Activated T-helper 17 cell treated with anti-CD3 and anti-CD28 coated beads, Interleukin-2, amount 50 U/mL, for 72 hours (primary cell): ENCODE data around the gene ACYP2. TPM values are rescaled to one million over a fixed set of nuclear protein-coding genes. Genes with fewer than 3 reads are reported as not detected.
"Not testable (repeated sequence)": the region's sequence is repeated elsewhere in the genome, so short reads cannot be mapped to it uniquely, and the experiment has no call there.

ENCODE experiments used
- ATAC-seq: fragments of 150-1000 bp; cut with Tn5 transposase; replicated peaks from 2 replicates; pipeline ENCODE4 v1.10.0; 2021; ENCODE audit warnings: mild to moderate bottlenecking, moderate library complexity
- H3K27ac Mint-ChIP-seq: one replicate; pipeline ENCODE4 v1.8.0; 2022; ENCODE audit warnings: mixed read lengths
- H3K27me3 Mint-ChIP-seq: one replicate; pipeline ENCODE4 v1.8.0; 2022; ENCODE audit warnings: mixed read lengths
- H3K36me3 Mint-ChIP-seq: one replicate; pipeline ENCODE4 v1.8.0; 2022; ENCODE audit warnings: low read depth, mild to moderate bottlenecking, mixed read lengths
- H3K4me1 Mint-ChIP-seq: one replicate; pipeline ENCODE4 v1.8.0; 2022; ENCODE audit warnings: mixed read lengths
- H3K4me3 Mint-ChIP-seq: one replicate; pipeline ENCODE4 v1.8.0; 2022; ENCODE audit warnings: mild to moderate bottlenecking, mixed read lengths
- H3K9me3 Mint-ChIP-seq: one replicate; pipeline ENCODE4 v1.8.0; 2022; ENCODE audit warnings: mixed read lengths
- total RNA-seq, 2 donors: library from RNA; stranded (reverse); gene quantifications; one replicate each; pipeline ENCODE4 v1.2.3, GENCODE V29; 2022

ACYP2 gene
- total RNA-seq, 2 donors from 2014 or later = 7.2 to 9.7 TPM

DNA sequence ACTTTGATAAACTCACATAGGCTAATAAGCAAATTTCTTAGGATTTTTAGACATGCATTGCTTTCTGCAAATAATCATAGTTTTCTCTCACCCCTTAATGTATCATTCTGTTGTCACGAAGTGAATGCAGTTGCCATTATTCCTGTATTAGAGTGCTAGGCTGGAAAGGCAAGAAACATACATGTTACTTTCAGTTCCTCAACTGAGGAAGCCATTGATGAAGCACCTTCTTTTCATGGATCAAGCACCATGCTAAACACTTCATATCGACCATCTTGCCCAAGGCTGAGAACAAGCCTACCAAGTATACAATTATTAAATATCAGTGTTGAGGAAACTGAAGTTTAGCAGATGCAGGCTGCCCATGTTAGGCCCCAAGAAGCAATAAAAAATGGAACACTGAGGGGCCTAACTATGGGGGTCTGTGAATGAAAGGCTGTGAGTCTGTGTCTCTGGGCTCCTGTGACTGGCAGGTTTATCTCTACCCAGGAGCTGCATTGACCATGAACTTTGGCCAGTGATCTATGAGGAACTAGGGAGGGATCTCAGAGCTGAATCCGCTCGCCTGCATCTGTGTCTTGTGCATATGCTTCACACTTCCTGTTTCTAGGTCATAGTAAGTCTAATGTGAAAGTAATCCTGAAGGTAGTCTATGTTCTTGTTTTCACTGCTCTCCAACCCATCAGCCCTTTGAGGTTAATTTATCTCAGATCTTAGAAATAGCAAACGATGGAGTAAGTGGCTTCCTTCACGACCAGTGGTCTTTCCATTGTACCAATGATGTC lies 156.6 kb downstream of the ACYP2 start:
- Mint-ChIP-seq H3K36me3 (no peaks in the 10 kb centered on the region), H3K4me3 (no peak overlapping the region), H3K4me1 (no peaks in the 10 kb centered on the region), H3K27ac (no peak overlapping the region), H3K9me3 (no peaks in the 10 kb centered on the region), H3K27me3 (no peaks in the 10 kb centered on the region)
- peak; percentile 26 for ATAC-seq

DNA sequence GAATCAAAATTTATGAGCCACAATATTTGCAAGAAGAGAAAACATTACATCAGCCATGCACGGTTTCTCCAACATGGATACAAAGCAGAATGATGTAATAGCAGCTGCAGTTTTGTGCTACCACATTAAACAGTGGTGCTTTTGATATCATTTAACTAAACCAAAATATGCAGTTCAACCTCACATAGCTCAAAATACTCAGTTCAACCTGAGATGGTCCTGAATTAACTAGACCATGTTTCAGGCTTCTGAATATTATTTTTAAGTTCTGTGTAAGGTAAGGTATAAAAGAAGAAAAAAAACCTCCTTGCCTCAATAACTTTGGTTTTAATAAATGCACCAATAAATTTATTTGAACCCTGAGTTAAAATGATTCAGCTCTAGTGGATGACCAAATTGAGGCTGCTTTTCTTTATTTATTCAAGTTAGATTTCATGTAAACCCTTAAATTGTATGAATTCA lies 159.4 kb downstream of the ACYP2 start:
- ATAC-seq = no peak
- H3K9me3 Mint-ChIP-seq = no peaks in the 10 kb centered on the region
- no peak overlapping the region for H3K4me3 Mint-ChIP-seq
- H3K4me1 Mint-ChIP-seq = no peaks in the 10 kb centered on the region
- no peaks in the 10 kb centered on the region for H3K36me3 Mint-ChIP-seq
- no peak overlapping the region for H3K27ac Mint-ChIP-seq
- no peaks in the 10 kb centered on the region for H3K27me3 Mint-ChIP-seq

DNA sequence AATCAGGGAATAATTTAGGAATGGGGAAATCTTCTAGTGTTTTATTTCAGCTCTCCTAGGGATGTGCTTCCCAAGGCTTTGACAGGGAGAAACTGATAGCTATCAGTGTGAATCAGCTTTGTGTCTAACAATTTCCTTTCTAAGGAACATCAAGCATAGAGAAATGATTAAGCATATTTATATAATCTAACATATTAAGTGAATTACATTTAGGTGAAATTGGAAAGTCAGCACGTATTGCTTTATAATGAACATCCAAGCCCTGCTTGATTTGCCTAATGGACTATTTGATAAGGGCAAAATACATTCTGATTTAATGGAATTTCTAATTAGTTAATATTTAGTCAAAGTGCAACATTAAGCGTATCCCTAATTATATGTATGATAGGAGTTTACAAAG lies 160.1 kb downstream of the ACYP2 start:
- Mint-ChIP-seq H3K36me3 (no peaks in the 10 kb centered on the region), H3K27ac (no peak overlapping the region), H3K27me3 (no peaks in the 10 kb centered on the region), H3K4me1 (no peaks in the 10 kb centered on the region), H3K4me3 (no peak overlapping the region), H3K9me3 (no peaks in the 10 kb centered on the region)
- no peak for ATAC-seq

DNA sequence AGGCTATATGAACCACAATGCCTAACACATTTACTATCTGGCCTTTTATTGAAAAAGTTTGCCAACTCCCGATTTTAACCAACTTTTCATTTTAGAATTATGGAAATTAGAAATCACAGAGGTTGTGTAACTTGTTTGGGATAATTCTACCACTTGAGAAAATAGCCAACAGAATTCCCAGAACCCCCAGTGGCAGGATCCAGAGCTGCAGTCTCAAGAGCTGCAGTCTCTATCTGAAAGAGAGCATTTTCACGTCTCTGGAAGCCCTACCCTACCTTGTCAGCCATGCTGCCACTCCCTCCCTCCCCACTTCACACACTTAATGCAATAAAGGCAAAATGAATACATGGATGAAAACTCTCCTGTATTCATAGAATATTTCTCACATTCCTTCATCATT lies 164.0 kb downstream of the ACYP2 start:
- H3K27me3 Mint-ChIP-seq = no peaks in the 10 kb centered on the region
- H3K9me3 Mint-ChIP-seq = no peaks in the 10 kb centered on the region
- H3K4me1 Mint-ChIP-seq = no peaks in the 10 kb centered on the region
- H3K27ac Mint-ChIP-seq = no peak overlapping the region
- ATAC-seq = no peak
- H3K4me3 Mint-ChIP-seq = no peak overlapping the region
- H3K36me3 Mint-ChIP-seq = no peaks in the 10 kb centered on the region

DNA sequence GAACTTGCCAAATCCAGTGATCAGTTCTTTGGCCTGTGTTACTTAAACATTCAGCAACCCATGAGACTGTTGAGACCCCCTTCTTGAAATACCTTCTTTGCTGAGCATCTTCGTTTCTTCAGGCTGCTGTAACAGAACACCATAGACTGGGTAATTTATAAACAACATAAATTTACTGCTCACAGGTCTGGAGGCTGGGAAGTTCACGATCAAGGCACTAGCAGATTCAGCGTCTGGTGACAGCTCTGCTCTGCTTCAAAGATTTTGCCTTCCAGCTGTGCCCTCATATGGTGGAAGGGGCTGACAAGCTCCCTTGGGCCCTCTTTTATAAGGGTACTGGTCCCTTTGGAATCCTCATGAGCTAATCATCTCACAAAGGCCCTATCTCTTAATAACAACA lies 169.4 kb downstream of the ACYP2 start:
- Mint-ChIP-seq H3K9me3 (no peaks in the 10 kb centered on the region), H3K27ac (no peak overlapping the region), H3K4me3 (no peak overlapping the region), H3K36me3 (no peaks in the 10 kb centered on the region), H3K4me1 (no peaks in the 10 kb centered on the region), H3K27me3 (no peaks in the 10 kb centered on the region)
- no peak for ATAC-seq

DNA sequence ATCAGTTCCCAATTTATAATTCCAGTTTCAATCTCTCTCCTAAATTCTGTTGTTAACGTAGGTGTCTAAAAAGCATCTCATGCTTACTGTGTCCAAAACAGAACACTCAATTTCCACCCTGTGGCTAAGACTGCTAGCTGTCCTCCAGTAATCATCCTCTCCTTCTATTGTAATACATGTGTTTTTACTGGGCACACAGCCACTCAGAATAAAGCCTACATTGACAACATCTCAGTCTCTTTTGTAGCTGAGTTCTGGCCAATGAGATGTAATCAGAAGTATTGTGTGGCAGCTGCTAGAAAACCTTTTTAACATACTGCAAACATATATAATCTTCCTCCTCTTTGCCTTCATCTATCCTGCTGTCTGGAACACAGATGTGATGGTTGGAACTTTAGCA lies 170.0 kb downstream of the ACYP2 start:
- no peaks in the 10 kb centered on the region for H3K9me3 Mint-ChIP-seq
- H3K4me3 Mint-ChIP-seq = no peak overlapping the region
- H3K4me1 Mint-ChIP-seq = no peaks in the 10 kb centered on the region
- H3K36me3 Mint-ChIP-seq = no peaks in the 10 kb centered on the region
- no peak for ATAC-seq
- H3K27me3 Mint-ChIP-seq = no peaks in the 10 kb centered on the region
- no peak overlapping the region for H3K27ac Mint-ChIP-seq

DNA sequence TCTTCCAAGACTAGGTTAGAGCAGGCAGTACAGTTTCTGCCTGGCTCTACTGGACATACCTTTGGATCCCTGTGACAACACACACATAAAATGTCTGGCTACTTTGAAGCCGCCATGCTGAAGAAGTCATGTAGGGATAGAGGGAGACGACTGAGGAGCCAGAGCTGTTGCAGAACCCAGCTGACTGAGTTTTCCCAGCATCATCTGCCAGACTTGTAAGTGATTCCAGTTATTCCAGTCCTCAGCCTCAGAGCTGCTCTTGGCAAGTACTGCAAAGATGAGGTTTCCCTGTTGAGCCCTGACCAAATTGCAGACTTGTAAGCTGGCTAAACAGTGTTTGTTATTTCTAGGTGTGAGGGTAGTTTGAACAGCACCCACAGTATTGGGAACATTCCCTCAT lies 172.1 kb downstream of the ACYP2 start:
- no peak overlapping the region for H3K27ac Mint-ChIP-seq
- no peaks in the 10 kb centered on the region for H3K4me1 Mint-ChIP-seq
- ATAC-seq = no peak
- H3K9me3 Mint-ChIP-seq = no peaks in the 10 kb centered on the region
- H3K36me3 Mint-ChIP-seq = no peaks in the 10 kb centered on the region
- H3K27me3 Mint-ChIP-seq = no peaks in the 10 kb centered on the region
- H3K4me3 Mint-ChIP-seq = no peak overlapping the region

DNA sequence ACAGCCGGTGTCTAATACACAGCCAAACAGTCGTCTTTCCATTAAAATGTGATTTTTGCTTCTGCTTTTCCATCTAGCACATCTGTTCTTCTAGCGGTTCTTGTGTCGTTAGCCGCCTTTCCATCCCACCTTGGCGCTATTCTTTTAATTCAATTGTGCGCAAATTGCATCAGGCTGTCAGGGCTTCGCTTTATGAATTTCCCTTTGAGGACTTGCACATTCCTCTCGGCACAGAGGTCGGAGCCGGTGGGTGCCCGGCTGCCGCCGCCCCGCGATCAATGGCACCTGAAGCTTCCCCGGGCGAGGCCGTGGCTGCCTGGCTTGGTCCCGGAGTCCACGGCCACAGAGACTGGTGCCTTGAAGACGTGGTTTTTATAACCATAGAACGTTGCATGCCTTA lies 174.5 kb downstream of the ACYP2 start:
- no peak overlapping the region for H3K4me3 Mint-ChIP-seq
- no peaks in the 10 kb centered on the region for H3K9me3 Mint-ChIP-seq
- no peak overlapping the region for H3K27ac Mint-ChIP-seq
- no peaks in the 10 kb centered on the region for H3K27me3 Mint-ChIP-seq
- no peaks in the 10 kb centered on the region for H3K36me3 Mint-ChIP-seq
- no peak for ATAC-seq
- no peaks in the 10 kb centered on the region for H3K4me1 Mint-ChIP-seq

DNA sequence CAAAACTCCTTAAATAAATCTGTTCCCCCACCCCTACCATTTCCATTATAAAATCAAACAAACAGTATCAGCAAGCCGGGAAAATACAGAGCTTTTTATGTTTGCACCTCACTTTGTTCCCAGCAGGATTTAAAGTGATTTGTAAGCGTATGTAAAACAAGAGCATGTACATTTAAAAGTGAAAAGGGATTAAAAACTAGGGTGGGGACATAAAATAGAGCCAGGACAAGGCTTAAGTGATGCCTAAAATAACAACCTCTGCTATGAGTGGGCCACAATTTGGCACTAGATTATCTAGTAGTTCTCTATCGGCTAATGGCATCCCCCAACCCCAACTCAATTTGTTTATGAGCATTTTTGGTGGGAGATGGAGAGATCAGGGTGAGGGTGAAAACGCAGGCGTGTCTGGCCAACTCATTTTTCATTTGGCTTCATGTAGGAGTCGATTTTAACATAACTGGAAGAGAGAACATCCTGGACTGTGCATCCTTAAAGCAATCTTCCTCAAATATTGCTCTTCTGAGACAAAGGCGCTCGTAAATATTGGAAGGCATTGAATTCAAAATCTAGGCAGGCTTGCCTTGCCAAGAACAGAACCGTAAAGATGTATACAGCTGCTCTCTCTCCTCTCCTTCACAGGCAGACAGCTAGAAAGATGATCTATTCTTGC lies 175.1 kb downstream of the ACYP2 start:
- Mint-ChIP-seq H3K4me1 (no peaks in the 10 kb centered on the region), H3K27ac (no peak overlapping the region), H3K9me3 (no peaks in the 10 kb centered on the region), H3K36me3 (no peaks in the 10 kb centered on the region), H3K4me3 (no peak overlapping the region), H3K27me3 (no peaks in the 10 kb centered on the region)
- no peak for ATAC-seq

DNA sequence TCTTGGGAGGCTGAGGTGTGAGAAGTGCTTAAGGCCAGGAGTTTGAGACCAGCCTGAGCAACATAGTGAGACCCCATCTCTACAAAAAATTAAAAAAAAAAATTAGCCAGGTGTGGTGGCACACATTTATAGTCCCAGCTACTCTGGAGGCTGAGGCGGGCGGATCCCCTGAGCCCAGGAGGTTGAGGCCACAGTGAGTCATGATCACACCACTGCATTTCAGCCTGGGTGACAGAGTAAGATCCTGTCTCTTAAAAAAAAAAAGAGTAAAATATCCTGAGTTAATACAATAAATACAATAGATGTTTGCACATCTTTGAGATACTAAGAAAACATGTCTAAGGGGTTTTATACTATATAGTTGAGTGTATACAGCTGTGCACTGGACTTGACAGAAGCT lies 179.2 kb downstream of the ACYP2 start:
- H3K27me3 Mint-ChIP-seq, H3K36me3 Mint-ChIP-seq, H3K4me1 Mint-ChIP-seq, ATAC-seq, H3K9me3 Mint-ChIP-seq, H3K27ac Mint-ChIP-seq, H3K4me3 Mint-ChIP-seq: not testable (repeated sequence)

DNA sequence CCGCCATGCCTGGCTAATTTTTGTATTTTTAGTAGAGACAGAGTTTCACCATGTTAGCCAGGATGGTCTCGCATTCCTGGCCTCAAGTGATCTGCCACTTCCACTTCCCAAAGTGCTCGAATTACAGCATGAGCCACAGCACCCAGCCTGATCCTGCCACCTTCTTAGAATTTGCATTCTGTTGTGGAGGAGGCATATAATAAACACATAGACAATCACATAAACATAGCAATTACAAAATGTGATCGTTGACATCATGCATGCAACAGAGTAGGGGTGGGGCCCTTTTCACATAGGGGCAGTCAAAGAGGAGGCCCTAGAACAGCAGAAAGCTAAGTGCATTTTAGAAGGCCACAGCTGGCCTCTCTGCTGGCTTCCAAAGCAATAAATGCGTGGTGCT lies 180.5 kb downstream of the ACYP2 start:
- H3K36me3 Mint-ChIP-seq = no peaks in the 10 kb centered on the region
- no peaks in the 10 kb centered on the region for H3K4me1 Mint-ChIP-seq
- ATAC-seq = no peak
- H3K27ac Mint-ChIP-seq = no peak overlapping the region
- no peaks in the 10 kb centered on the region for H3K9me3 Mint-ChIP-seq
- no peaks in the 10 kb centered on the region for H3K27me3 Mint-ChIP-seq
- no peak overlapping the region for H3K4me3 Mint-ChIP-seq

DNA sequence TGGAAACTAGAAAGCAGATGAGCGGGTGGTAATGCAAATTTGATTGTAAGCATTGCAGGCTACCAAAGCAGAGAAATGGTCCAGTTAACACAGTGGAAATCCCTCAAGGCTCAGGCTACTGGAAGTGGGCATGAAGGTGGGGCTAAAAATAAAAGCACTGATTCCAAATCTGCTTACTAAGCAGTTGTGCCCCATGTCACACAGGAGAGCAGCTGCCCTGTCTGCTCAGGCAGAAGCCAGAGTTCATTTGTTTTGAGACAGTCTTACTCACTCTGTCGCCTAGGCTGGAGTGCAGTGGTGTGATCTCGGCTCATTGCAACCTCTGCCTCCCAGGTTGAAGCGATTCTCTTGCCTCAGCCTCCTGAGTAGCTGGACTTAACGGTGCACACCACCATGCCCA lies 183.1 kb downstream of the ACYP2 start:
- Mint-ChIP-seq H3K27ac (no peak overlapping the region), H3K4me1 (no peaks in the 10 kb centered on the region), H3K36me3 (no peaks in the 10 kb centered on the region), H3K4me3 (no peak overlapping the region), H3K27me3 (no peaks in the 10 kb centered on the region), H3K9me3 (no peaks in the 10 kb centered on the region)
- ATAC-seq = no peak

DNA sequence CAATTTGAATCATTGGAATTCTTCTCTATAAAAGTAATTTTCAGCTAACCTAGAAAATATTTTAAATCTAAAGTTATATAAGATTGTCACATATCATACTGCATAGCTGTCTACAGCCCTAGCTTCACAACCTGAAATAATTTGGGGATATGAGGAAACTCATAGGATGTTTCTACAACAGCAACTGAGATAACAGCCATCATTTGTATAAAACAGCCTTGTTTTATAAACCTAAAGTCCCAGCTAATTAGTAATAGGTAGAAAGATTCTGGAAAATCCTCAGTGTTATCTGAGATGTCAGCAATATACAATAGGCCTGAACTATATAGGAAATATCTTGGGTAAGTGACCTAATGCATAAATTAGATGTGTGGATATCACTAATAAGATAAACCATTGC lies 188.2 kb downstream of the ACYP2 start:
- Mint-ChIP-seq H3K4me1 (no peaks in the 10 kb centered on the region), H3K27me3 (no peaks in the 10 kb centered on the region), H3K4me3 (no peak overlapping the region), H3K27ac (no peak overlapping the region), H3K36me3 (no peaks in the 10 kb centered on the region), H3K9me3 (no peaks in the 10 kb centered on the region)
- no peak for ATAC-seq

DNA sequence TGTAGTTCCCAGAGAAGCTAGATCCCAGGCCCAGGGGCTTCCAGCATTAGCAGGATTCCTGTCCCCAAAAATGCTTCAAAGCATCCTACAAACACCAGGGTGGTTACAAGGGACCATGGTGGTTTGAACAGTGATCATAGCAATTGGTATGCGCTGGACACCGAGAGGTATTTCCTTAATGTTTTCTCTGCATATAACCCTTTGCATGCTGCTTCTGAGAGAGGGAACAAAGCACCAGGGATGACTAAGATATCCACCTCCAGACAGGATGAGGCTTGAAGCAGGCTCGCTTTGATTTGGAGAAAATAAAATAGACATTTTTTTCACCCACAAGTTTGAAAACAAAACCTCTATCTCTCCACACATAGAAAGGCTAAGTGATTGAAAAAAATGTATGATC lies 191.1 kb downstream of the ACYP2 start:
- no peaks in the 10 kb centered on the region for H3K9me3 Mint-ChIP-seq
- H3K27me3 Mint-ChIP-seq = no peaks in the 10 kb centered on the region
- H3K4me1 Mint-ChIP-seq = no peaks in the 10 kb centered on the region
- no peak overlapping the region for H3K27ac Mint-ChIP-seq
- no peak for ATAC-seq
- H3K4me3 Mint-ChIP-seq = no peak overlapping the region
- no peaks in the 10 kb centered on the region for H3K36me3 Mint-ChIP-seq

DNA sequence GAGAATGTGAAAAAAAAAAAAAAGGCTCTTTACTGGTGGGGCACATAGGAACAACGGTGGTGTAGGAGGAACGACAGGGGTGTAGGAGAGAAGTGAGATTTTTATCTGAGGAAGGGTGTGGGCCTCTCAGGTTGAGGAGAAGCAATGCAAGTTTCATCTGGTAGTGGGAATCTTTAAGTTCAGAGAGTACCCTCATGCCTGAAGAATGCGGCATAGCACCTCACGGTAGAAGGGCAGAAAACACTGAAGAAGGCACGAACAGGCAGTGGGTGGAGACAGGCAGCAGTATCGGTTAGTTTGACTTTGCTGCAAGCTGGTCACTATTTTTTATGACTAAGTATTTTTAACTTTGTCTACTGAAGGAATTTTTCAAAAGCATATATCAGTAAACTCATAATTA lies 192.8 kb downstream of the ACYP2 start:
- Mint-ChIP-seq H3K36me3 (no peaks in the 10 kb centered on the region), H3K4me3 (no peak overlapping the region), H3K9me3 (no peaks in the 10 kb centered on the region), H3K4me1 (no peaks in the 10 kb centered on the region), H3K27ac (no peak overlapping the region), H3K27me3 (no peaks in the 10 kb centered on the region)
- no peak for ATAC-seq
